Sigmoid colon (tissue), 7 donors: Measurements from ENCODE around the gene DDIT4. TPM values are rescaled to one million over a fixed set of nuclear protein-coding genes. Genes with fewer than 3 reads are reported as not detected.
"Not testable (repeated sequence)": the region's sequence is repeated elsewhere in the genome, so short reads cannot be mapped to it uniquely, and the experiment has no call there.

ENCODE experiments used
- DNase-seq: peaks from one replicate; pipeline ENCODE4 v3.0.0-alpha.2; 2019
- H3K27ac ChIP-seq, 4 donors: fragments of 200-600 bp; sonication (generic); one replicate each; pipeline ENCODE4 v1.5.1; 2016 to 2019; ENCODE audit warnings: mild to moderate bottlenecking in 1 of 4
- H3K27me3 ChIP-seq, 3 donors: fragments of 200-600 bp; sonication (generic); one replicate each; pipeline ENCODE4 v1.5.1; 2019; ENCODE audit warnings: mild to moderate bottlenecking in 1 of 3
- H3K36me3 ChIP-seq, 4 donors: fragments of 200-600 bp; sonication (generic); one replicate each; pipeline ENCODE4 v1.5.1; 2016 to 2019
- H3K4me1 ChIP-seq, 4 donors: fragments of 200-600 bp; sonication (generic); one replicate each; pipeline ENCODE4 v1.5.1; 2017 to 2019
- H3K4me3 ChIP-seq, 4 donors: fragments of 200-600 bp; sonication (generic); one replicate each; pipeline ENCODE4 v1.5.1; 2017 to 2019; ENCODE audit warnings: mild to moderate bottlenecking in 2 of 4, moderate library complexity in 1 of 4
- H3K9me3 ChIP-seq, 4 donors: fragments of 200-600 bp in 3 of 4; sonication (generic) in 3 of 4; one replicate each; pipeline versions ENCODE4 v1.5.1 to v1.6.1; 2013 to 2019
- CTCF ChIP-seq, 4 experiments: fragments of 450-650 bp in 3 of 4; fragments of 200-600 bp in 1 of 4; IDR thresholded peaks; one replicate each; pipeline ENCODE4 v1.5.1; 2016 to 2019; ENCODE audit warnings: antibody characterized with exemption in 4 of 4, mild to moderate bottlenecking in 3 of 4, moderate library complexity in 2 of 4
- EP300 ChIP-seq, 4 donors: sonication (generic); formaldehyde crosslinking; IDR thresholded peaks; one replicate each; pipeline ENCODE4 v1.6.1; 2017; ENCODE audit warnings: antibody characterized with exemption in 4 of 4
- POLR2A ChIP-seq, 2 donors: fragments of 450-650 bp; IDR thresholded peaks; one replicate each; pipeline ENCODE4 v1.6.1; 2016; ENCODE audit warnings: antibody characterized with exemption in 2 of 2, mild to moderate bottlenecking in 2 of 2, moderate library complexity in 2 of 2
- POLR2AphosphoS5 ChIP-seq, 4 donors: sonication (generic); formaldehyde crosslinking; IDR thresholded peaks; one replicate each; pipeline ENCODE4 v1.6.1; 2017; ENCODE audit warnings: antibody characterized with exemption in 4 of 4
- WGBS, 2 donors: extraction: QIAGEN DNeasy Blood & Tissue Kit; methylation state at CpG; one replicate each; pipeline ENCODE4 v1.1.7; 2013; 5-methylcytosine and 5-hydroxymethylcytosine counted together
- intact Hi-C: fragments of 100-400 bp; cut with DNase I; formaldehyde crosslinking; loops from one replicate; pipeline ENCODE4 v1.15.1; 2023
- polyA plus RNA-seq, 3 donors: library from polyadenylated mRNA; stranded (reverse); fragments of 200-250 nt; gene quantifications; one replicate each; pipeline ENCODE4 v1.2.3, GENCODE V29; 2013
- total RNA-seq, 4 donors: library from RNA; depleted of rRNA; stranded (reverse); fragments of >200 nt; gene quantifications; one replicate each; pipeline ENCODE4 v1.1.0, GENCODE V29; 2016
- donor health status: healthy with polysubstance abuse.
- donor health status: Bipolar disorder and iron deficiency.
- donor health status: healthy.

DDIT4 gene
- total and polyA plus RNA-seq, 7 donors = 71.5 to 413 (median 100.0) TPM

- no peak overlapping the region for H3K27ac ChIP-seq
- H3K36me3 ChIP-seq = no peaks in the 10 kb centered on the region
- 88 to 91% methylated on average over 8 of the region's 8 CpGs for WGBS, 2 donors
- no peak for TF ChIP-seq POLR2A (IDR thresholded peaks at IDR 0.05)
- TF ChIP-seq CTCF (IDR thresholded peaks at IDR 0.05) = no peak
- TF ChIP-seq POLR2AphosphoS5 (IDR thresholded peaks at IDR 0.05) = no peak
- TF ChIP-seq EP300 (IDR thresholded peaks at IDR 0.05) = no peak
- peaks cover 0 to 17% (median 11%) of the 10 kb centered on the region in 4 donors for H3K4me1 ChIP-seq
- H3K4me3 ChIP-seq = no peak overlapping the region
- no peak for DNase-seq
- H3K27me3 ChIP-seq = no peaks in the 10 kb centered on the region
- no peaks in the 10 kb centered on the region for H3K9me3 ChIP-seq
- intact Hi-C loops = no loop called here
Observed at GRCh38 chr10:72295330-72295910, 21.7 kb downstream of the DDIT4 start.

- H3K36me3 ChIP-seq, H3K9me3 ChIP-seq, DNase-seq, H3K27me3 ChIP-seq: not testable (repeated sequence)
- intact Hi-C loops = loop anchor here (2.0 kb wide), 1 partner anchor 22 kb away; no protein-coding TSS in a partner anchor
- Histone ChIP-seq H3K27ac (peak overlapping the region; percentile 90 to 94 (median 93)), H3K4me3 (peak overlapping the region; percentile 57 to 83 (median 66)), H3K4me1 (peaks cover 0 to 17% (median 11%) of the 10 kb centered on the region in 4 donors)
- WGBS, 2 donors = 70 to 82% methylated on average over 19 of the region's 19 CpGs
Observed at GRCh38 chr10:72296829-72297280, 23.1 kb downstream of the DDIT4 start.

DNA sequence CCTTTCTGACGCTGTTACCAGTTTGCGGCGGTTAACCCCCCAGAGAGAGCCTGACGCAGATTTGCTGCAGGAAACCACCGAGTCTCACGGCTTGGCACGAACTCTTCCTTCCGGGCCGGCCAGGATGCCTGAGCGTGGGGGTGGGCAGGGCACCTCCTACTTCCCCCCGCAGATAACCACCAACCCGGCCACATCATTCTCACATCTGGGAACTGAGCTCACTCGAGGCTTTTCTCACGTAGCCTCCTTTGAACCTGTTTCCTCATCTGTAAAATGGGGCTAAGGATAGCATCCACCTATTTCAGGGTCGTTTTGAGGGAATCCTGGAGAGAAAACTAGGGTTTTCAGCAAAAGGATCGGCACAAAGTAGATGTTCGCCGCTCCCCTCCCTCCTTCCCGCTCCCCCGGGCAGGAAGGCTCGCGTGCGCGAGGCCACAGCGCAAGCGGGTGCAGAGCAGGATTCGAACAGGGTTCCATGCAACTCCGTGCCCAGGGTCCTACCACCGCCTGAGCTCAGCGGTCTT is 23.6 kb downstream of the DDIT4 start:
- H3K9me3 ChIP-seq = no peaks in the 10 kb centered on the region
- DNase-seq = peak; percentile 93
- 8 to 11% methylated on average over 30 of the region's 30 CpGs for WGBS, 2 donors
- intact Hi-C loops = loop anchor here (2.0 kb wide), 1 partner anchor 23 kb away; no protein-coding TSS in a partner anchor
- peak overlapping the region; percentile 57 to 83 (median 66) for H3K4me3 ChIP-seq
- H3K36me3 ChIP-seq = no peaks in the 10 kb centered on the region
- H3K27ac ChIP-seq = peak overlapping the region; percentile 90 to 94 (median 93)
- peaks cover 0 to 17% (median 11%) of the 10 kb centered on the region in 4 donors for H3K4me1 ChIP-seq
- TF ChIP-seq POLR2AphosphoS5 (IDR thresholded peaks at IDR 0.05) (peak; percentile 57 to 86 (median 74)), POLR2A (IDR thresholded peaks at IDR 0.05) (peak in 1 of 2 donors; percentile 11), EP300 (IDR thresholded peaks at IDR 0.05) (peak in 2 of 4 donors; percentile 73 to 83), CTCF (IDR thresholded peaks at IDR 0.05) (no peak)
- no peaks in the 10 kb centered on the region for H3K27me3 ChIP-seq

GRCh38 chr10:72297805-72298591 is 24.3 kb downstream of the DDIT4 start:
- H3K4me1 ChIP-seq = peaks cover 0 to 17% (median 11%) of the 10 kb centered on the region in 4 donors
- peak; percentile 93 to 95 (median 94) for TF ChIP-seq POLR2AphosphoS5 (IDR thresholded peaks at IDR 0.05)
- TF ChIP-seq POLR2A (IDR thresholded peaks at IDR 0.05) = peak; percentile 29 to 69
- TF ChIP-seq EP300 (IDR thresholded peaks at IDR 0.05) = no peak
- 7 to 10% methylated on average over 55 of the region's 55 CpGs for WGBS, 2 donors
- no peaks in the 10 kb centered on the region for H3K36me3 ChIP-seq
- intact Hi-C loops = loop anchor here (2.0 kb wide), 1 partner anchor 23 kb away; no protein-coding TSS in a partner anchor
- H3K27ac ChIP-seq = peak overlapping the region; percentile 90 to 94 (median 93)
- DNase-seq = peak; percentile 100
- H3K27me3 ChIP-seq = no peaks in the 10 kb centered on the region
- peak overlapping the region; percentile 57 to 83 (median 66) for H3K4me3 ChIP-seq
- no peaks in the 10 kb centered on the region for H3K9me3 ChIP-seq

- no peak for DNase-seq
- no peaks in the 10 kb centered on the region for H3K36me3 ChIP-seq
- H3K4me1 ChIP-seq = peaks cover 0 to 17% (median 11%) of the 10 kb centered on the region in 4 donors
- no peaks in the 10 kb centered on the region for H3K27me3 ChIP-seq
- H3K4me3 ChIP-seq = no peak overlapping the region
- H3K27ac ChIP-seq = peak overlapping the region; percentile 90 to 94 (median 93)
- intact Hi-C loops = no loop called here
- 83 to 87% methylated on average over 16 of the region's 16 CpGs for WGBS, 2 donors
- no peaks in the 10 kb centered on the region for H3K9me3 ChIP-seq
- TF ChIP-seq POLR2AphosphoS5 (IDR thresholded peaks at IDR 0.05) = no peak
Observed at GRCh38 chr10:72298592-72299519, 25.1 kb downstream of the DDIT4 start.
